PFSK-1 (cell line): ENCODE data around the gene AQP5.

Experiments
- POLR2AphosphoS5 ChIP-seq: IDR thresholded peaks from 2 replicates; pipeline ENCODE4 v1.6.1; 2012; ENCODE audit warnings: low read depth, mild to moderate bottlenecking, control low read depth, low read length, moderate library complexity
- TAF1 ChIP-seq: IDR thresholded peaks from 2 replicates; pipeline ENCODE4 v1.6.1; 2012; ENCODE audit warnings: low read length, control low read depth, borderline replicate concordance; ENCODE audit not compliant: insufficient read depth

- no peak for TF ChIP-seq TAF1
- no peak for TF ChIP-seq POLR2AphosphoS5
These were observed 1.8 kb upstream of the AQP5 start for GRCh38 chr12:49959685-49960473.
